SK-N-MC (cell line): ENCODE data around the gene AADACL3.
"Not testable (repeated sequence)": the region's sequence is repeated elsewhere in the genome, so short reads cannot be mapped to it uniquely, and the experiment has no call there.

Experiments used
- DNase-seq: peaks from one replicate; pipeline ENCODE4 v3.0.0-alpha.2; 2011; ENCODE audit warnings: low read depth, low spot score
- H3K27ac ChIP-seq: fragments of 200-600 bp; sonication (generic); 2 replicates; pipeline ENCODE4 v1.5.1; 2016; ENCODE audit warnings: mixed run types
- H3K36me3 ChIP-seq: fragments of 200-600 bp; sonication (generic); 2 replicates; pipeline ENCODE4 v1.6.1; 2017; ENCODE audit warnings: antibody characterized with exemption, low read length, mixed read lengths; ENCODE audit not compliant: insufficient read depth
- H3K4me3 ChIP-seq: fragments of 200-600 bp; sonication (generic); 2 replicates; pipeline ENCODE4 v1.5.1; 2016
- H3K9ac ChIP-seq: fragments of 200-600 bp; sonication (generic); 2 replicates; pipeline ENCODE4 v1.8.0; 2017; ENCODE audit warnings: mixed run types, mixed read lengths; ENCODE audit not compliant: insufficient read length
- H3K9me3 ChIP-seq: fragments of 200-600 bp; sonication (generic); 2 replicates; pipeline ENCODE4 v1.6.1; 2017; ENCODE audit warnings: low read depth, mild to moderate bottlenecking, antibody characterized with exemption, low read length, moderate library complexity, mixed read lengths
- EZH2 ChIP-seq: fragments of 200-600 bp; sonication (generic); IDR thresholded peaks from one replicate; pipeline ENCODE4 v1.6.1; 2017; ENCODE audit warnings: antibody characterized with exemption
- FOXP2 ChIP-seq: optimal IDR thresholded peaks from 2 replicates; pipeline ENCODE3; 2011; ENCODE audit warnings: mild to moderate bottlenecking, moderate library complexity; ENCODE audit not compliant: insufficient read depth; ENCODE audit errors: extremely low read length, control extremely low read depth
- POLR2AphosphoS5 ChIP-seq: IDR thresholded peaks from 2 replicates; pipeline ENCODE4 v1.6.1; 2012; ENCODE audit warnings: mild to moderate bottlenecking, low read depth, low read length, borderline replicate concordance

Gene AADACL3

DNA sequence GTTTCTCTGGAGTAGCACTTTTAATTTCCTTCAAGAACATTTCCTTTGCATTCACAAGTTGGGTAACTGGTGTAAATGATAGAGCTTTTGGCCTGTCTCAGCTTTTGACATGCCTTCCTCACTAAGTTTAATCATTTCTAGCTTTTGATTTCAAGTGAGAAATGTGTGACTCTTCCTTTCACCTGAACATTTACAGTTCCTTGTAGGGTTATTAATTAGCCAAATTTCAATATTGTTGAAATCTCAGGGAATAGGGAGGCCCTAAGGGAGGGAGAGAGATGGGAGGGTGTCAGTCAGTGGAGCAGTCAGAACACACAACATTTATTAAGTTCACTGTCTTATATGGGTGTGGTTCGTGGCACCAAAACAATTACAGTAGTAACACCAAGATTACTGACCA lies 14.2 kb downstream of the AADACL3 start:
- no peak overlapping the region for H3K9ac ChIP-seq
- TF ChIP-seq EZH2 (no peak), FOXP2 (no peak), POLR2AphosphoS5 (no peak)
- H3K4me3 ChIP-seq: no peak overlapping the region
- no peaks in the 10 kb centered on the region for H3K9me3 ChIP-seq
- H3K27ac ChIP-seq: no peak overlapping the region
- H3K36me3 ChIP-seq: no peaks in the 10 kb centered on the region
- no peak for DNase-seq

- H3K9me3 ChIP-seq: not testable (repeated sequence)
Measured at GRCh38 chr1:12731084-12731483, 15.2 kb downstream of the AADACL3 start.

DNA sequence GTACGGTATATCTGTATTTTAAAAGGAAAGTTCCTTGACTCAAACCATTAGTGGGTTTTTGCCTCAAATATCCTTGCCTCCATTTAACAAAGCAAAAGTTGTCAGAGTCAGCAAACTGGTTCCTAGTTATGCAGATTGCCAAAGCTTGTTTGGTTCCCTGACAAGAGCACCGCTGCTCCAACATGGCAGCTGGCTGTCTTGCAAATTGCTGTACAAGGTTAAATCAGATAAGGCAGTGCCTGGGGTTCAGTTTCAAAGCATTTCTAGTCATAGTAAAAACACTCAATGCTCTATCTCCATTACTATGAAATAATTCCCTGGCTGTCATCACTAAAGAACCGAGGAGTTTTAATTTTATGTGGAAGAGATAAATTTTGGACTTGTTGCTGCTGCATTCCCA lies 18.7 kb downstream of the AADACL3 start:
- Histone ChIP-seq H3K27ac (no peak overlapping the region), H3K4me3 (no peak overlapping the region), H3K9me3 (no peaks in the 10 kb centered on the region), H3K9ac (no peak overlapping the region), H3K36me3 (no peaks in the 10 kb centered on the region)
- DNase-seq: no peak
- no peak for TF ChIP-seq EZH2
- no peak for TF ChIP-seq FOXP2
- no peak for TF ChIP-seq POLR2AphosphoS5

More at GRCh38 chr1:12731084-12731483, 15.2 kb downstream of the AADACL3 start:
- DNase-seq, H3K36me3 ChIP-seq, H3K4me3 ChIP-seq, H3K27ac ChIP-seq, H3K9ac ChIP-seq: not testable (repeated sequence)

- DNase-seq: no peak
- Histone ChIP-seq H3K9ac (no peak overlapping the region), H3K4me3 (no peak overlapping the region), H3K27ac (no peak overlapping the region), H3K9me3 (no peaks in the 10 kb centered on the region), H3K36me3 (no peaks in the 10 kb centered on the region)
- TF ChIP-seq FOXP2 (no peak), POLR2AphosphoS5 (no peak), EZH2 (no peak)
Measured at GRCh38 chr1:12738934-12739333, 23.0 kb downstream of the AADACL3 start.

- DNase-seq: no peak
- no peak overlapping the region for H3K4me3 ChIP-seq
- no peak overlapping the region for H3K27ac ChIP-seq
- TF ChIP-seq EZH2 (no peak), POLR2AphosphoS5 (no peak), FOXP2 (no peak)
- H3K9me3 ChIP-seq: no peaks in the 10 kb centered on the region
- H3K36me3 ChIP-seq: no peaks in the 10 kb centered on the region
- H3K9ac ChIP-seq: no peak overlapping the region
Measured at GRCh38 chr1:12739613-12740012, 23.7 kb downstream of the AADACL3 start.

DNA sequence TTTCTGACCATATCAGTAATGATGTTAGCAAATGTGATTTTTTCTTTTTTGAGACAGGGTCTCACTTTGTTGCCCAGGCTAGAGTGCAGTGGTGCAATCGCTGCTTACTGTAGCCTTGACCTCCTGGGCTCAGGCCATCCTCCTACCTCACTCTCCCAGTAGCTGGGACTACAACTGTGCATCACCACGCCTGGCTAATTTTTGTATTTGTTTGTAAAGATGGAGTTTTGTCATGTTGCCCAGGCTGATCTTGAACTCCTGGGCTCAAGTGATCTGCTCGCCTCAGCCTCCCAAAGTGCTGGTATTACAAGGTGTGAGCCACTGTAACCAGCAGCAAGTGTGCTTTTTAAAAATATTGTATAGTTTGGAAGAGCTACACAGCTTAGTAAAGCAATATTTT lies 26.0 kb downstream of the AADACL3 start:
- no peaks in the 10 kb centered on the region for H3K36me3 ChIP-seq
- no peak overlapping the region for H3K4me3 ChIP-seq
- no peaks in the 10 kb centered on the region for H3K9me3 ChIP-seq
- H3K9ac ChIP-seq: no peak overlapping the region
- no peak overlapping the region for H3K27ac ChIP-seq
- TF ChIP-seq POLR2AphosphoS5 (no peak), FOXP2 (no peak), EZH2 (no peak)
- no peak for DNase-seq

GRCh38 chr1:12745126-12745991 lies 29.4 kb downstream of the AADACL3 start:
- Histone ChIP-seq H3K9me3 (no peaks in the 10 kb centered on the region; the same call in 1 of the 2 replicates), H3K36me3 (no peaks in the 10 kb centered on the region), H3K27ac (peak overlapping the region; percentile 79), H3K9ac (peak overlapping the region; percentile 6), H3K4me3 (no peak overlapping the region; the same call in 1 of the 2 replicates)
- TF ChIP-seq EZH2: no peak
- no peak for TF ChIP-seq POLR2AphosphoS5
- TF ChIP-seq FOXP2: no peak
- peak; percentile 40 for DNase-seq

DNA sequence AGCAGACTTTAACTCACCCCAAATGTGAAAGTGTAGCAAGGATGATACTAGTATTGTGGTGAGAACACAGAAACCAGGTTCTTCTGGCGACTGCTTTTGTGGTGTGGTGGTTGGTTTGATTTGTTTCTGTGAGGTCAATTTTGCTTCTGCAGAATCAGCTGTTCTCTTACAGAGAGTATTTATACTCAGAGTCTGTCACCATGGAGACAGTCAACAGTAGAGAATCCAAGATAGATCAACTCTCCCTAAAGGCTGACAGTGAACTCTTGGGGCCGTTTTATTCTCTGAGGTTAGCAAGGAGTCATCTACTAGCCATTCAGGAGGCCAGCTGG lies 30.0 kb downstream of the AADACL3 start, which contains the start of gene CFAP107:
CFAP107 (plus strand) TSS at position 209 of the 332 bp plus-strand sequence. CDS start 231 bp downstream, outside the sequence.
- H3K4me3 ChIP-seq: peak within 1 kb of the TSS; percentile 20; the same call in 1 of the 2 replicates
- peak within 1 kb of the TSS; percentile 79 for H3K27ac ChIP-seq
- peak within 1 kb of the TSS; percentile 6 for H3K9ac ChIP-seq
- no peaks in the 10 kb centered on the region for H3K36me3 ChIP-seq
- DNase-seq: no peak
- TF ChIP-seq FOXP2 (no peak), EZH2 (no peak), POLR2AphosphoS5 (no peak)
- H3K9me3 ChIP-seq: no peaks in the 10 kb centered on the region; the same call in 1 of the 2 replicates
